Stimulated activated CD8-positive, alpha-beta memory T cell treated with anti-CD3 and anti-CD28 coated beads, Interleukin-12 subunit alpha, Interleukin-12 subunit beta, amount 100 ng/mL, for 1 hour (primary cell): ENCODE data around the gene TMEM271.

Experiments
- DNase-seq: peaks from one replicate; pipeline ENCODE4 v3.0.0-alpha.2; 2020; ENCODE audit warnings: low read depth

The TMEM271 gene

GRCh38 chr4:532588-533317 lies 43.3 kb downstream of the TMEM271 start:
- no peak for DNase-seq

DNA sequence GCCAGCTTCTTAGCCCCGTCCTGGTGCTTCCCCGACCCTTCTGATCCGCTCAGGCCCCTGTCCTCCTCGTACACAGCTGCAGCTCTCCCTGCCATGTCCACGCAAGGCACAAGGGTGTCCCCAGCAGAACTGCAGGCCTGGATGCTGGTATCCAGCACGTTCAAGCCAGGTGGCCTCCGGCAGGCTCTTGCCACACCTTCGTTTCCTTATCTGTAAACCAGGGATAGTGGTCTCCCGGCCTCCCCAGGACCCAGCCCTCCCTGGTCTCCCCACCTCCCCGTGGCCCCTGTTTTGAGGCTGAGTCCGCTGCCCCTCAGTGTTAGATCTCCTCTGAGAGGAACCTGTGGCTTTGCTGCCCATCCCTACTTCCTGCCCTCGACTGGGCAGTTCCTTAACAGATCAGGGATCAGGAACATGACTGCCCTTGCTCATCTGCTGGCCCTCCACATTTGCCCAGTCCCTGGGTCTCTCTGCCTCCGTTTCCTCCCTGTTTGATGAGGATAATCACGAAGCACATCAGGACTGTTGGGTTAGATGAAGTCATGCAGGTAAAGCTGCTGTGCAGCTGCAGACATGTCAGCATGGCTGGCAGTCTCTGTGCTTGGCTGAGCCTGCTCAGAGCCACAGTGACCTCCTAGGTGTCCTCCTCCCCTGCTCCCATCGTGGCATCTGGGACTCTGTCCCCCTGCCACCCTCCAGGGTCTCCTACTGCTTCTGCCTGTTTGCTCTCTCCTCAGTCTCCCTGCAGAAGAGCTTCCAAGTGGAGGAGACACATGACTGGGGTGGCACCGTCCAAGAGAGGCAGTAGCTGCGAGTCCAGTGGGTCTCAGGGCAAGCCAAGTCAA lies 44.2 kb downstream of the TMEM271 start:
- DNase-seq: no peak

DNA sequence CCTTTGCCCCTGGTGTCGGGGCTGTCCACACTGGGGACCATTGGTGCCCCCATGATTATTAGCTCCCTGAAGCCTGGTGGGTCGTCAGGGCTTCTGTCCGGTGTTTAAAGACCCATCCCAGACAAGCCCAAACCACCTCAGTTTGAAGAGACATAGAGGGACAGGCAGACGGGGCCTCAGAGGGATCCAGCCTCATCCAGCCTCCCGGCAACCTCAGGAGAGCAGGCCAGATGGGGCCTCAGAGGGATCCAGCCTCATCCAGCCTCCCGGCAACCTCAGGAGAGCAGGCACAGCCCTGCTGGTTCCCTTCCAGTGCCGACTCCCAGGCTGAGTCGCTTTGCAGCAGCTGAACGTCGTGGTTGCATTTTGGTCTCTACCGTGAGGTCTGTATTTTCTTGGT lies 45.0 kb downstream of the TMEM271 start:
- no peak for DNase-seq

- DNase-seq: no peak
These were observed 45.9 kb downstream of the TMEM271 start for GRCh38 chr4:530017-530781.

- no peak for DNase-seq
These were observed 46.5 kb downstream of the TMEM271 start for GRCh38 chr4:529563-529962.

DNA sequence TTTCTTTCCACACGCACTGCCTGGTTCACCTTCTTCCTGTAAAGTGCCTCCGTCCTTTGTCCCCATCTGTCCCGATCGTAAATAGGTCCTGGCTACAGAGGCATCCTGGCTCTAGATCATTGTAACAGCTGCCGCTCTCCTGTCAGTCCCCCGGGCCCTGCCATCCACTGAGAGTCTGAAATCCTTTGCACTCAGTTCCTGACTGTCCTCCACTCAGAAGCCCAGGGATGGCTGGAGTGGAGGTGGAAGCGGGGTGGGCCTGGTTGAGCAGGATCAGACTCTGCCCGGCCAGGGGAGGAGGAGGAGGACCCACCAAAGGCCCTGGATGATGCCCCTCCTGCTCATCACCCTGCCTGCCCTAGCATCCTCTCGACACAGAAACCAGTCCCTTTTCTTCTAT lies 47.3 kb downstream of the TMEM271 start:
- no peak for DNase-seq

GRCh38 chr4:528296-528695 lies 47.8 kb downstream of the TMEM271 start:
- no peak for DNase-seq

- no peak for DNase-seq
These were observed 49.1 kb downstream of the TMEM271 start for GRCh38 chr4:526971-527460.

GRCh38 chr4:526189-526909 lies 49.7 kb downstream of the TMEM271 start:
- no peak for DNase-seq

- DNase-seq: no peak
These were observed 50.4 kb downstream of the TMEM271 start for GRCh38 chr4:525660-526059.

DNA sequence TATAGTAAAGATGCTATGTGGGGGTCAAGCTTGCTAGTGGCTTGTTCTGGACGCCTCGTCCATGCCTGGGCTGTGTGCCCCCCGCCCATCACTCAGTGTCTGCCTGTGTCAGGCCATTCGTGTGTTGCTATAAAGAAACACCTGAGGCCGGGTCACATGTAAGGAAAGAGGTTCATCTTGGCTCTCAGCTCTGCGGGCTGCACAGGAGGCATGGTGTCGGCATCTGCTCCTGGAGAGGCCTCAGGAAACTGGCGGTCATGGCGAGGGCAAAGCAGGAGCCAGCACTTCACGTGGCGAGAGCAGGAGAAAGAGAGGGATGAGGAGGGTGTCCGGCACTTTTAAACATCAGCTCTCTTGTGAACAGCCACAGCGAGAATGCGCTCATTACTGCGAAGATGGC lies 51.9 kb downstream of the TMEM271 start:
- no peak for DNase-seq
